Activated naive CD4-positive, alpha-beta T cell (primary cell): ENCODE data around the gene DHX32.

Experiments used
- DNase-seq, 4 experiments: peaks; one replicate each; lab custom pipeline; 2025; lab: John Stamatoyannopoulos, UW

The DHX32 gene

DNA sequence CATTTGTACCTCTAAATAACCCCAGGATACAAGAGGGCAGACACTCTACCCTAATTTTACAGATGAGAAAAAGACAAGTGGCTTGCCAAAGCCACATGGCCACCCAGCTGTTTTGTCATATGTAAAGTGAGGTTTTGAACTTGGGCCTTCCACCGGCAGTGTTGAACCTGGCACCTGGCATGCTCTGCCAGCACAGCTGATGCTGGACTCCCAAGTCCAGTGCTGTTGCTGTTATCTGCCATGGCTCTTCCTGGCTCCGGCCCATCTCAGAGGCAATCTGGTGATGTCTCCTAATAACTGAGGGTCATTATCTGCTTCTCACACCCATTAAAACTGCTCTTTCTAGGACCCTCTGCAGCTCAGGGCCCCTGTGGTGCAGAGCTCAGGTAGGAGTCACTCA, 32.7 kb downstream of the DHX32 start:
- DNase-seq, result no peak

DNA sequence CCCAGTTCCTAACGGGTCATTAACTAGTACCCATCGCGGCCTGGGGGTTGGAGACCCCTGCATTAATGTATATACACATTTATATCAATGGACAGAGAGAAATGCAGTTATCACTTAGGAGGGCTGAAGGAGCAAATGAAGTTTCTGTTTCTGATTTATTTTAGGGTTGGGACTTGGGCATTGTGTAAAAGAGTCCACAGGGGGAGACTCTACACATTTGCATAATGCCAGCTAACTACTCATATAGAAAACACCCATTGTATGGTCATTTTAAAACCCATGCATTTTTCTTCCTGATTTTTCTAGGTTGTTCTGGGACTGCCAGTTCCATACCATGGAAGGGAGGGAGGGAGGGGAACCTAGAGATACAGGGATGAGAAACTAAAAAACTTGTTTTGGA, 34.2 kb downstream of the DHX32 start:
- no peak for DNase-seq

DNA sequence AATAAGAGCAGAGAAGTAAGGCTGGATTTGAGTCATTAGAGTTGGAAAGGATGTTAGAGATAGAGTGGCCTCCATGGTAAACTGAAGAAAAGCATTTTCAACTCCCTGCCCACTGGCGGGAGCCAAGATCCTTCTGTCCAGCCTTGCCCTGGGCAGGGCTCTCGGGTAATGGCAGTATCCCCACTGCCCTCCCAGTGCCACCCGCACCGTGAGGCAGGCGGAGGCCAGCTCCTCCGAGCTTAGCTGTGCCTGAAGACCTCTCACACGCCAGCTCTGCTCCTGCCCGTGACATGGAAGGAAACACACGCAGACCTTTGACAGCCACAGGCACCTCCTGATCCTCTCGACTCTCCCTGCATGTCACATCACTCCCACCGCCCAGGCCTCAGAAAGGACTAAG, 35.5 kb downstream of the DHX32 start:
- no peak for DNase-seq

DNA sequence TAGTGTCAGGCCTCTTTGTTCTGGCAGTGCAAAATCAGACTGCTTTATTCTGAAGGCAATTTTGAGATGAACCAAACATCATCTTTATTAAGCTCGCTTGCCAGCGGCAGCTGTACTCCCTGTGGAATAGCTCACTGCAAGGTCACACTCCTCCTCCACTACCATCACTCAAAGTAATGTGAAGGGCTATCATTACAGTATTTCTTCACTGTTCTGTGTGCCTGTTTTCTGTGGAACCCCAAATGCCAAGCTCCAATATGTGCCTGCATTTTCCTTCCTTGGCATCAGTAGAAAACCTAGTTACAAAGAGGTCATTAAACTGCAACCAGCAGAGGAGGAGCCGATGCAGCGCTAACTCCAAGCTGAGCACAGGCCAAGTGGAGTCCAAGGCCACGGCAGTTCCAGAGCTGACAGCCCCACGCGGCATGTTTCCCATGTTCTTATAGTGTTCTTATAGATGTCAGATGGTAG, 36.3 kb downstream of the DHX32 start:
- DNase-seq, result no peak

DNA sequence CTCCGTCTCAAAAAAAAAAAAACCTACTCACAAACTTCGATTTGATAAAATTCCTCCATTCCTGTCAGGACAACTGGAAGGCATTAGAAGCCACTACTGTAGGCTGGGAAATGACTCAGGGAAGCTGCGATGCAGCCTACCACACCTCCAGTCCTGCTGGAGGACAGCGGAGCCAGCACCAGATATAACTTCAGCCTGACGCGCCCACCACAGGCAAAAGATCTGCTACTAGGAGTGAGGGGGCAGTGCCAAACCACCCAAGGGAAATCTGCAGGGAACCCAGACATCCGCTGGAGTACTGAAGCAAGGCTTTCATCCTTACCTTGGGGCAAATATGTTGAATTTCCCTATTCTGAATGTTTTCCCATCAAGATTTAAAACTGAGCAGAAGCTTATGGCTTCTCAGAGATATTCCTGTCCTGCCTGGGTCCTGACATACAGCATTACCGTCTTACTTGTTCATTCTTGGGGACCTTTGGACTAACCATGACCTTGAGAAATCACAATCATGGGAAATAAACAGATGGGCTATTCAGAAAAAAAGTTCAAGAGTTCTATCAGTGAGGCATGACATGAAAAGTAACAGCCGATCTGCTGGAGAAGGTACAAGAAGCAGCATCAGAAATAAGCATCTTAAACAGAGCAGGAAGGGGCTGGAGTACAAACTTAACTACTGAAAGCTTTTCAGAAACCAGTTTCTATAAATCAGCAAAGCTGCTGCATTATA, 37.3 kb downstream of the DHX32 start:
- no peak for DNase-seq

DNA sequence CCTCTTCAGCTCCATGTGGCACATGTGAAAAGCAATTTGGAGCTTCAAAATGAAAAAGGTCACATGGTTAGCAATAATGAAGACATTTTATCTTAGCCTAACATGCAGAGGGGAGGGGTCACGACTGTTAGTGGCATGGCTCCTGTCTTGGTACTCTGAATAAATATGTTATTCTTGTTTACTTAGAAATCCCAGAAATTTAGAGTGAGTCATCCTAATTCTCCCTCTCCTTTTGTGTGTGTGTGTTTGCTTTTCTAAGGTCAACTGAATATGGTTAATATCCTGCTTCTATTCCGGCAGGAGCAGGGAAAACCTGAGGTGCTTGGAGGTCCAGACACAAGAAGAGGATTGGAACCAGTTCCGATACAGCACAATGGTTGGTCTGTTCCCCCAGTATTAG, 40.1 kb downstream of the DHX32 start:
- no peak for DNase-seq

DNA sequence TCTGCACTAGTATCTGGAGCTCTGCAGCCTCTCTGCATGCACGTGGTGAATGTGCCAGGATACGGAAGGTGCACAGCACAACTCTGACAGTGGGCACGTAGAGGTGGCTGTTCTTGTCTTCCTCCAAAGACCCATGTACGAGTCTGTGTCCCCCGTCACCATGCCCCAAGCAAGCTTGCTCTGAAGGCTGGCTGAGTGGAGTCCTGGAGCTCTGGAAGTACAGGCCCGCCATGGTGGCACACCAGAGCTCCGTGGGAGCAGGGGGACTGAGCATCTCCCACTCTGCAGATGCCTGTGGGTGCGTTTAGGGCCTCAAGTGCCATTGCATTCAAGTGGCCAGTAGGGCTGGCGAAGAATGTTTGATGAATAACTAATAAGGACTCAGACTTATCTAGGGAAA, 40.7 kb downstream of the DHX32 start:
- no peak for DNase-seq

DNA sequence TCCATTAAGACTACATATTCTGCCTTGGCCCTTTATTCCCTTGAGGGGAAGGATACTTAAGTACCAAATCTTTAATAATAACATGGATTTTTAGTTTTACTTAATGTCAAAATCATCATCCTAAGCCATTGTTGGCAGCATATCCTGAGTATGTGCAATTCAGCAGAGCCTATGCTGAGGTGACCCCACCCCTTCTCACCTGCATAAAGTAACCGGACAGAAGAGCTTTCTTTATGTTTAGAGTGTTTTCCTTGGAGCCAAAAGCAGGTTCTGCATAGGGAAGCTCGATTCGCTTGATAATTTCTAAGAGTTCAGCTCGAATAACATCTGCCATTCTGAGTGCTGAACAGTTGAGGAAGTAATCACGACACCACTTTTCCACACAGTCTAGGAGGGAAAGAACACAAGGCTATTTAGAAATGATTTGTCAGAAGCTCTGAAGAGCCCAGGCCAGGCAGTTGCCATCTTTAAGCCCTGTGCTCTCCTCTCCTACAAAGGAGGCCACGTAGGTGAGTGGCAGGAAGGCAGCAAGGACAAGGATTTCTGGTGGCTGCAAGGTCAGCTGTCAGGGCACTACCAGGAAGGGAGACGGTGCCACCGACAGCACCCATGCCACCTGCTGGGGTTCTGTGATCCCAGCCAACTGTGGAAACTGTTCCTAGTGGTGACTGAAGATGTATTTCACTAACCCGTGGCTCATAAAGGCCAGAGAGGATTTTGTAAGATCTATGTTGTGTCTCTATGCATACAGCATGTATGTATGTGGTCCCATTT, 42.1 kb downstream of the DHX32 start:
- no peak for DNase-seq

DNA sequence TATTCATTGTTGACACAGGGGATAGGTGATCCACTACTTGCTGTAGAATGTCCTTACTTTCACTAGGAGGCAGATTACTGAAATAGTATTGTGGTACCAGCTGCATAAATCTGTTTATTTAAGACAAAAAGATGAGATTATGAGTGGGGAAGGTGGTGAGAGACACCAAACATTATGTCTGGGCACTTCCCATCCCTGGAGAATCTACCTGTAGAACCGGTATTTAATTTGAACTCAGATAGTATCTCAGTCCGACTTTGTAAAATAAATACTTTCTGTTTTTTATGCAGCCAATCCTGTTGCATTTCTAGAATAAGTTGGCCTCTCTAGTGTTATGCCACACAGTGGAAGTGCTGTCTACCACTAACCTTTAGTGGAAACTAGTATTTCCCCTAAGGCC, 44.3 kb downstream of the DHX32 start:
- no peak for DNase-seq

DNA sequence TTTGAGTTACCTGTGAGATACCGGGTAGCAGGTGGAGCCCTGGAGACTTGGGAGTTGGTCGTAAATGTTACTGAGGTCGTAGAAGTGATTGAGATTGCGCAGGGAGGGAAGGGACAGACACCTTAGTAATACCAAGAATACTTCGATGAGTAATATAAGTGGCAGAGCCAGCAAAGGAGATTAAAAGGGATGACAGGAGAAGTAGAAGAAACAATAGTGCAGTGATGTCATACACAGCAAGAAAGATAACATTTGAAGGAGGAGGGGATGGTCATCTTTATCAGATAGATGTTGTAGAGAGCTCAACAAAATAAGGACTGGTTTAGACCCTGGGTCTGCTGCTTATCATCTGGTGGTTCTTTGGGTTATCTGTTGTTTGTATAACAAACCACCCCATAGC, 52.8 kb downstream of the DHX32 start:
- DNase-seq, result no peak

DNA sequence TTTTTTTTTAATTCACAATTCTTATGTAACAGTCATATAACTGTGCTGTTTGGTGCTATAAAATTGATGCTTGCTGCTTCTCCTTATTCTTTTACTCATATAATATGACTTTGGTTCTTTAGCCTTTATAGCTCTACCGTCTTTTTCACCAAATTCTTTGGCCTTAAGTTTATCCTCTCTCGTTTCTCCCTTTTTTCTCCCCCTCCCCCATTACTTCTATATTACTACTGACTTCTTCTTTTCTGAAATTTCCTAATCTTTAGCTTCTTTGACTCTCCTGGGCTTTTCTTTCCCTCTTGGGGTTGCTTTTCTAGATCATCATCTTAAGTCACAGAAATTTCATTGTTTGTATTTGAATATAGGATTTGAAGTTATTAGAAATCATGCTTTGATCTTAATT, 54.0 kb downstream of the DHX32 start:
- no peak for DNase-seq

DNA sequence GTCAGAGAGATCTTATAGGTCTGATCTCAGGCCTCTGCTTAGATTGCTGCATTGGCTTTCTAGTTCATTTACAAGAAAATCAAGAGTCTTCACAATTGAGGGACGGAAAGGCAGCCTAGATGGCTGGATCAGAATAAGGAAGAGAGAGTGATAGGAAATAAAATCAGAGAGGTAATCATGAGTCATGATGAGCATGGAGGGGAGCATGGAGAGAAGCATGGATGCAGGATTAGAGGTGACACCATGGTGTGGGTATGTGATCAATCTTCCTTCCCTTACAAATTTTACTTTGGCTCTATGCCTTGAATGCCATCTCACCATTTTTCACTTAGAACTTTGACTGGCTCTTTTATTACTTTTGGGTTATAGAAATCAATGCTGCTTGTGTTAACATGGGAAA, 56.4 kb downstream of the DHX32 start:
- no peak for DNase-seq

DNA sequence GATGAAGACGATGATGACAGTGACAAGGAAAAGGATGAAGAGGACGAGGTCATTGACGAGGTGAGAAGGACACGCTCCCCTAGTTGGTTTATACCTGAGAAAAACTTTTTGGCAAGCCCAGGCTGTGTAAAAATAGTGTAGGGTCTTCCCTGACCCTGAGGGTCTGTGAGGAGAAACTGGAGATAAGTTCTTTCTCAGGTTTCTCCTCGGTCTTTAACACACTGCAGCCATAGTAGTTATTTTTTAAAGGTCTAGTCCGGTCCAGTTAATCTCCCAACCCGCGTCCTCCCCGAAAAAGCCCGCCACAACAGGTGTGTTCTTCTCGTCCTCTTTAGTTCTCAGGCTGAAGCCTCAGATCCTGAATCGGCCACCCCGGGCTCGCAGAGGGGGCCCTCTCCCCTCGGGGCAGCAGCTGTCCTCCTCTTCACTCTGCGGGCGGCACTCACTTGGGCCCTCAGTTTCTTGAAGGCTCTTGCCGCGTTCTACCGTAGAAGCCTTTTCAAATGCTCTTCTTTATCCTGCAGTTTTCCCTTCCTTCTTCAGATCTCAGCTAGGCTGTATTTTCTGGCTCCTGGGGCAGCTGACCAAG, 57.3 kb downstream of the DHX32 start:
- no peak for DNase-seq

DNA sequence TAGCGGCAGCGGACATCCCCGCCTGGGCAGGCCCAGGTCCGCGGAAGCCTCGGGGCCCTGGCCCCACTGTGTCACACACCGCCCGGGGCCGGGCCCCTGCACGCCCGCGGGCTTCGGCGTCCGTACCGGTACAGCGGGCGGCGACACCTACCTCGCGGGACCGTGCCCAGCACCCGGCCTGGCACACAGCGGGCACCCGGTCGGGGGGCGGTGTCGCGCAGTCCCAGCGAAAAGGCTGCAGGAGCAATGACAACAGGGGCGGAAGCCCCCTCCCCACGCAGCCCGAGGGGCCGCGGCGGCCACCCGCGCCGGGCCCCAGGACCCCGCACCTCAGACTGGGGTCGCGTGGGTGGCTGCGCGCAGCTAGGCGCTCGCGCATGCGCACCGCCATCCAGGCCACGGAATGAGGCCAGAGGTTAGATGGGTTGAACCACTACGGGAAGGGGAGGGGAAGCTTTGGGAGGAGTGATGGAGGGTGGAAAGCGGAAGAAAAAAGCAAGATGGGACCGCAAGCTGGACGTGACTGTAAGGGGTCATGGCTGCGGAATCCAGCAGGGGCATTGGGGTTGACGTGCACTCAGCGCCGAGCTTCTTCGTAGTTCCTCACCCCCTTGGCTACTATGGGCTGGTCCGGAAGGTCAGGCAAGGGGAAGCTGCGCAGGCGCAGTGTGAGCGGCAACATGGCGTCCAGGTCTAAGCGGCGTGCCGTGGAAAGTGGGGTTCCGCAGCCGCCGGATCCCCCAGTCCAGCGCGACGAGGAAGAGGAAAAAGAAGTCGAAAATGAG, 58.0 kb downstream of the DHX32 start, which contains the start of the genes BCCIP and UROS:
BCCIP (plus strand) TSS at position 669 of the 785 bp plus-strand sequence; CDS start at position 681, 12 bp downstream.
UROS (minus strand) TSS at position 381 of the 785 bp plus-strand sequence. CDS start 6,759 bp downstream, outside the sequence.
- DNase-seq, result peak; percentile 80 to 84 (median 82)

DNA sequence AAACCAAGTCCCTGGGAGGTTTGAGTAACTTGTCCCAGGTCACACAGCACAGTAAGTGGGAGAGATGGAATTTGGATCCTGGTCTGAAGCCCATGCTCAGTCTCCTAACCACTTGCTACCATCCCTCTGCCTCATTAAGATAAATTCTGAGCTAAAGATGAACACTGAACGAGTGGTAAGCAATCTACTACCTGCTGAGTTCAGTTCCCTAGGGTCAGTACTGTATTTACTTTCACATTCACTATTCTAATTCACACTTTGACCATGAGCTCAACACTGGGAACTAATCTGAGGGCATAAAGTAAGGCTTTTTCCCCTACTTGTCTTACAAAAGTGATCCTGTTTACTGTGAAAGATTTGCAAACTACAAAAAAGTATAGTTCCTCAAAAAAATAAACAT, 60.4 kb downstream of the DHX32 start:
- no peak for DNase-seq

DNA sequence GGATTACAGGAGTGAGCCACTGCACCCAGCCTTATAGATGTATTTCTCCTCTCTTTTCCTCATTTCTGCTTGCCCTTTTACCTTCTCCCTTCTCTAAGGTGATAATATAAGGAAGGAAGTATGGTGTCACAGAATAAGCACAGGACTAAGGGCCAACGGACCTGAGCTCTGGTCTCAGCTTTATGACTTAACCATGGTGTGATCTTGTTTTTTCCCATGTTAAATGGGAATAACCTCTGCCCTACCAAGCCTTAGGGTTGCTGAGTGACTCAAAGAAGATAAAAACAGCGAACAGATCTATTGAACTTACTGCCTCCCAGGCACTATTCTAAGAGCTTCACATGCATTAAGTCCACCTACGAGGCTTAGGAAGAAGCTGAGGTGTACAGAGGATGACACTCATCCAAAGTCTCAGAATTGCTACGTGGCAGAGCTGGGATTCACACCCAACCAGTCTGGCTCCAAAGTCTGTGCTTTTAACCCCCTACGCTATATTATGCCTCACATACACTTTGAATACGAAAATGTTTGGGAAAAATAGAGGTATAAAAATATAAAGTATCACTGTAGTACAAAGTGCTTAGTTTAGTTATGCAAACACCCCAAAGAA, 63.6 kb downstream of the DHX32 start:
- no peak for DNase-seq

DNA sequence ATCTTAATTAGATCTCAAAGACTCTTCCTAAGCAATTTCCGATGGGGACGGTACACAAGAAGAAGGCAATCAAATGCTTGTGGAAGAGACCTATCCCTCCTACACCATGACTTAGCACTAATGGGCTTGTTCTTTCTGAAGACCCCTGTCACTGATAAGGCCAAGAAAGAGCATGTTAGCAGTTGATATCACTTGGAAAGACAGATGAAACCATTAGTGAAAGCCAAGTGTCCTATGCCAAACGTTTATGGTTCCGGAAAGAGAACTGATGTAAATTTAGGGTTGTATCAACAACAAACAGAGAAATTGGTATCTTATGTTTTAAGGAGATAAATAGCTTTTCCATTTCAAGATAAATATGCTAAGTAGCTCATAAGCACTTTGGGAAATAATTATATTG, 64.5 kb downstream of the DHX32 start:
- no peak for DNase-seq

DNA sequence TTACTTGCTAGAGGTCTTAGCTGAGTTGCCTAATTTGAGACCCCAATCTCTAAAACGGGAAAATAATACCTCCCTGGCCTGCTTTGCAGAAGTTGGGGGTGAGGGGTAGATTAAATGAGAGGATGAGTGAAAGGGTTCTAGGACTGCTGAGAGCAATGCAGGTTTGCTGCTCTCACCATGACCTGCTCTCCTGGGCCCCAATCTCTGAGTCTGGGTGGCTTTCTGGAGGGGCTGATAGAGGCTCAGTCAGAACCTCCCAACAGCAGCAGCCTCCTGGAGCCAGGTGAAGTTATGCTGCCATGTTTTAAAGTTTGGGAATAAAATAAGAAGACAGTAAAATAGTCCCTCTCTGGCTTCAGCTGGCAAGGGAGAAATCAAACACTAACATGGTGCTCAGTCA, 65.3 kb downstream of the DHX32 start:
- DNase-seq, result no peak

DNA sequence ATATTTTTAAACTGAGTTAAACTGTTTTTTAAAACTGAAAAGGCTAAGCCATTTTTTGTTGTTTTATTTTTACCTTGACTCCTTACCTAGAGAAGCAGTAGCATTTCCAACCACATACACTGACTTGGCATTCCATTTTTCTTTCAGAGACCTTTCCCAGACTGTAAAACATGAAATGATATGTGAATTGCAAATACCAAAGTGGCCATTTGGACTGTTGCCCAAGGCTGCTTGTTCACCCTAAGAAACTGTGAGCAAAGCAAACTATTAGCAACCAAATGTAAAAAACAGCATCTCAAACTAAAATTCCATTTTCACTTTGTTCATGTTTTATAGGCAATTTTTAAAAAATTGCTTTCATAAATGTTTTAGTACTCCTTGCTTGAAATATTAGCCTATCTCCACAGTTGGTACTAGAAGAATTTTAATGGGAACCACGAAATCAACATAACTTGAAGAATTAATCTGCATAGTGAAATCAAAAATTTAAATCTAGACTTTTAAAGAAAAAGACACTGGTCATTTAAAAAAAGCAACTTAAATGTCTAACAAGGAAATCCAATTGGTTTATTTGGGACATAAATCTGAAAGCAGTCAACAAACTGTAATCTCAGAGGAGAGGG, 68.9 kb downstream of the DHX32 start:
- DNase-seq, result no peak

DNA sequence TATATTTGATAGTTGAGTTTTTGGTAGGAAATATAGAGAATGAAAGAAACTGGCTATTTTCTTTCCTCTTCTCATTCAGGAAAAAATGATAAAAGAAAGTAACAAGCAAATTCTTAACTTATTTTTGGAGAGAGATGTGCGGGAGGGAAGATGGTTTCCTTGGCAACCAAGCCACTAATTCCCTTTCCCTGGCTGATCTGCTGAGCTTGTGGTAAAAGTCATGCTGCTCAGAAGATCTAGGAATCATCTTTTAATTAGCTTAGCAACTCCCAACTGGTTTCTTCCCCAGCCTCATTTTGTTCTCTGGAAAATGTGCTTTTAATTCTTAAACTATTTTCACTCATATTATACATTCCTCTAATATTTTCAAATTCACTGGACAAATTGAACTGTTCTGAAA, 69.8 kb downstream of the DHX32 start:
- no peak for DNase-seq

DNA sequence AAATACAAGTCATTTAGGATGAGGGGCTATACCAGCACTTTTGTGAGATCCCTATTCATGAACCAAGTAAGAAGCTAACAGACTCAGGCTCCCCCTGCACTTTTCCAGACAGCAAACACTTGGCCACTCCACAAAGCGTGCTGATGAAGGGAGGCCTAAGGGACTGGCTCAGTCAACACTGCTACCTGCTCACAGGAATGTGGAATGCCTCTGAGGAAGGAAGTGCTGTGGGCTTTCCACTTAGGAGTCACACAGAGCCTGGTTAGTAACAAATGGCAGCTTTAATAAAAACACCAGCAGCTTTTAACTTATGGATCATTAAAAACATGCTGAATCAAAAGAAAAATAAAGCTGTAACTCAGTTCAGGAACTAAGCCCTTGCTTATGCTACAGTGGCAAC, 73.0 kb downstream of the DHX32 start:
- no peak for DNase-seq
